Erythroblast (primary cell): ENCODE data around the gene NHLRC2.

Source experiments
- GATA1 ChIP-seq: IDR thresholded peaks from 2 replicates; pipeline ENCODE4 v1.6.1; 2011; ENCODE audit warnings: low read depth, mild to moderate bottlenecking, control low read depth, low read length, moderate library complexity
- POLR2A ChIP-seq: IDR thresholded peaks from 2 replicates; pipeline ENCODE4 v1.6.1; 2011; ENCODE audit warnings: mild to moderate bottlenecking, low read length

GRCh38 chr10:113890769-113891168 is 36.3 kb downstream of the NHLRC2 start:
- TF ChIP-seq POLR2A (no peak), GATA1 (no peak)
